H1 (cell line): ENCODE measurements around the gene LRRK1. TPM values are rescaled to one million over a fixed set of nuclear protein-coding genes. Genes with fewer than 3 reads are reported as not detected.

ENCODE experiments used
- CTCF ChIA-PET: fragments of 300-600 bp; sonication (Branson Sonifier 250); formaldehyde crosslinking; loops from one replicate; lab custom pipeline; 2021; ENCODE audit not compliant: partially characterized antibody; lab: Charles Lee
- POLR2A ChIA-PET: fragments of 300-600 bp; sonication (Branson Sonifier 250); formaldehyde crosslinking; loops from one replicate; lab custom pipeline; 2021; ENCODE audit warnings: inconsistent platforms; ENCODE audit not compliant: partially characterized antibody; lab: Charles Lee
- DNase-seq, 2 experiments: peaks; one replicate each; pipeline versions ENCODE4 v3.0.0 to v3.0.0-alpha.2; 2010 to 2022; ENCODE audit warnings: low spot score in 2 of 2, low read depth in 1 of 2, mixed read lengths in 1 of 2
- FAIRE-seq: peaks from 2 replicates; lab custom pipeline; 2011; peaks lifted over from hg19 to GRCh38; lab: Jason Lieb, UNC
- H2AFZ ChIP-seq: 2 replicates; pipeline ENCODE4 v1.8.1; 2012; ENCODE audit warnings: low read length, inconsistent platforms
- H2AK5ac ChIP-seq: 2 replicates; pipeline ENCODE4 v1.6.1; 2013; ENCODE audit warnings: low read depth, low read length
- H2BK120ac ChIP-seq: replicated peaks from 2 replicates; pipeline ENCODE3; 2013; ENCODE audit warnings: low read depth, low read length, inconsistent platforms
- H2BK12ac ChIP-seq: 2 replicates; pipeline ENCODE4 v1.6.1; 2013; ENCODE audit warnings: low read depth, low read length
- H2BK15ac ChIP-seq: 2 replicates; pipeline ENCODE4 v1.6.1; 2013; ENCODE audit warnings: low read length
- H2BK20ac ChIP-seq: 2 replicates; pipeline ENCODE4 v1.6.1; 2013; ENCODE audit warnings: low read length
- H2BK5ac ChIP-seq: 2 replicates; pipeline ENCODE4 v1.6.1; 2013; ENCODE audit warnings: low read depth, low read length
- H3K14ac ChIP-seq: 2 replicates; pipeline ENCODE4 v1.6.1; 2013; ENCODE audit warnings: inconsistent platforms; ENCODE audit not compliant: insufficient read length
- H3K18ac ChIP-seq: 2 replicates; pipeline ENCODE4 v1.6.1; 2013; ENCODE audit warnings: low read length; ENCODE audit errors: extremely low read depth
- H3K23ac ChIP-seq: 2 replicates; pipeline ENCODE4 v1.6.1; 2013; ENCODE audit warnings: inconsistent platforms; ENCODE audit not compliant: insufficient read length
- H3K23me2 ChIP-seq: 2 replicates; pipeline ENCODE4 v1.6.1; 2013; ENCODE audit warnings: low read depth, low read length
- H3K27ac ChIP-seq: 2 replicates; pipeline ENCODE4 v1.6.1; 2011; ENCODE audit warnings: low read depth, low read length, inconsistent platforms
- H3K27me3 ChIP-seq, 4 experiments: replicated peaks in 1 of 4; 1 replicate in 1 of 4; 2 replicates in 3 of 4; pipeline versions ENCODE4 v1.6.1 to v1.8.1; 2011 to 2013; ENCODE audit warnings: low read length in 3 of 4, mild to moderate bottlenecking in 3 of 4, inconsistent platforms in 2 of 4, mixed read lengths in 2 of 4, moderate library complexity in 1 of 4; ENCODE audit not compliant: control insufficient read depth in 3 of 4, insufficient read depth in 3 of 4; ENCODE audit errors: extremely low read depth in 1 of 4
- H3K36me3 ChIP-seq, 4 experiments: 2 replicates each; pipeline versions ENCODE4 v1.6.1 to v1.8.1; 2011 to 2013; ENCODE audit warnings: mild to moderate bottlenecking in 4 of 4, low read length in 3 of 4, moderate library complexity in 2 of 4, control low read depth in 1 of 4, inconsistent platforms in 1 of 4; ENCODE audit not compliant: insufficient read depth in 4 of 4, control insufficient read depth in 2 of 4
- H3K4ac ChIP-seq: replicated peaks from 2 replicates; pipeline ENCODE3; 2013; ENCODE audit warnings: low read length, low read depth, mixed read lengths, inconsistent platforms; ENCODE audit not compliant: insufficient read length
- H3K4me1 ChIP-seq, 4 experiments: replicated peaks in 1 of 4; 1 replicate in 1 of 4; 2 replicates in 3 of 4; pipeline versions ENCODE4 v1.6.1 to v1.8.1; 2011 to 2013; ENCODE audit warnings: low read length in 3 of 4, inconsistent platforms in 2 of 4, mixed read lengths in 1 of 4; ENCODE audit not compliant: insufficient read depth in 4 of 4, control insufficient read depth in 3 of 4
- H3K4me2 ChIP-seq, 2 experiments: 2 replicates each; pipeline versions ENCODE4 v1.6.1 to v1.8.1; 2011 to 2013; ENCODE audit warnings: low read depth in 2 of 2, low read length in 2 of 2, control low read depth in 1 of 2, inconsistent platforms in 1 of 2, mild to moderate bottlenecking in 1 of 2; ENCODE audit not compliant: insufficient read depth in 1 of 2
- H3K4me3 ChIP-seq, 4 experiments: fragments of 200-600, 300-600 bp in 1 of 4; sonication (generic), shearing (Covaris generic), sonication (Bioruptor Twin) in 1 of 4; 2 replicates each; pipeline versions ENCODE4 v1.5.1 to v1.8.1; 2011 to 2016; ENCODE audit warnings: low read length in 4 of 4, low read depth in 3 of 4, control low read depth in 2 of 4, inconsistent platforms in 2 of 4, mild to moderate bottlenecking in 2 of 4, mixed read lengths in 1 of 4, moderate library complexity in 1 of 4; ENCODE audit not compliant: insufficient read depth in 2 of 4; ENCODE audit errors: extremely low read depth in 1 of 4
- H3K56ac ChIP-seq: replicated peaks from 2 replicates; pipeline ENCODE3; 2013; ENCODE audit warnings: low read depth, mild to moderate bottlenecking, mixed read lengths, low read length, inconsistent platforms; ENCODE audit not compliant: insufficient read length
- H3K79me1 ChIP-seq: 2 replicates; pipeline ENCODE4 v1.6.1; 2013; ENCODE audit warnings: low read depth, low read length, control low read depth
- H3K79me2 ChIP-seq, 2 experiments: 2 replicates each; pipeline versions ENCODE4 v1.6.1 to v1.8.1; 2012 to 2013; ENCODE audit warnings: low read length in 2 of 2, mild to moderate bottlenecking in 2 of 2, inconsistent platforms in 1 of 2; ENCODE audit not compliant: insufficient read depth in 2 of 2, control insufficient read depth in 1 of 2
- H3K9ac ChIP-seq, 4 experiments: replicated peaks in 1 of 4; 1 replicate in 1 of 4; 2 replicates in 3 of 4; pipeline versions ENCODE4 v1.6.1 to v1.8.1; 2011 to 2013; ENCODE audit warnings: low read depth in 3 of 4, low read length in 3 of 4, control low read depth in 2 of 4, mild to moderate bottlenecking in 2 of 4, moderate library complexity in 2 of 4, inconsistent platforms in 1 of 4; ENCODE audit errors: extremely low read depth in 1 of 4
- H3K9me3 ChIP-seq, 2 experiments: 2 replicates each; pipeline versions ENCODE4 v1.6.1 to v1.8.1; 2012 to 2013; ENCODE audit warnings: mild to moderate bottlenecking in 2 of 2, moderate library complexity in 2 of 2, control low read depth in 1 of 2, inconsistent platforms in 1 of 2, low read depth in 1 of 2, low read length in 1 of 2, mixed read lengths in 1 of 2; ENCODE audit not compliant: insufficient read depth in 2 of 2
- H4K20me1 ChIP-seq, 2 experiments: replicated peaks in 1 of 2; 2 replicates each; pipeline versions ENCODE3 to v1.8.1; 2011 to 2013; ENCODE audit warnings: inconsistent platforms in 2 of 2, low read length in 2 of 2, mild to moderate bottlenecking in 1 of 2; ENCODE audit not compliant: insufficient read depth in 2 of 2, control insufficient read depth in 1 of 2
- H4K5ac ChIP-seq: 2 replicates; pipeline ENCODE4 v1.6.1; 2013; ENCODE audit warnings: low read length, low read depth, mixed read lengths, inconsistent platforms; ENCODE audit not compliant: insufficient read length
- H4K8ac ChIP-seq: 2 replicates; pipeline ENCODE4 v1.8.0; 2013; ENCODE audit warnings: mild to moderate bottlenecking, moderate library complexity, low read length, inconsistent platforms; ENCODE audit not compliant: insufficient read depth; ENCODE audit errors: extremely low read depth
- H4K91ac ChIP-seq: replicated peaks from 2 replicates; pipeline ENCODE3; 2013; ENCODE audit warnings: low read length, mixed read lengths, inconsistent platforms; ENCODE audit not compliant: insufficient read length
- BRCA1 ChIP-seq: IDR thresholded peaks from 2 replicates; pipeline ENCODE4 v1.6.1; 2012; ENCODE audit warnings: low read depth, low read length, improper control_type of control experiment
- CTBP2 ChIP-seq: IDR thresholded peaks from 2 replicates; pipeline ENCODE4 v1.7.0; 2011; ENCODE audit warnings: borderline replicate concordance, mild to moderate bottlenecking, moderate library complexity, mixed read lengths, low read length; ENCODE audit not compliant: insufficient read depth, insufficient read length
- EP300 ChIP-seq, 2 experiments: IDR thresholded peaks; 1 replicate in 1 of 2; 2 replicates in 1 of 2; pipeline ENCODE4 v1.6.1; 2011 to 2012; ENCODE audit warnings: low read depth in 2 of 2, low read length in 2 of 2, mild to moderate bottlenecking in 2 of 2, borderline replicate concordance in 1 of 2, inconsistent platforms in 1 of 2, moderate library complexity in 1 of 2
- FOSL1 ChIP-seq: IDR thresholded peaks from 2 replicates; pipeline ENCODE4 v1.6.1; 2011; ENCODE audit warnings: mild to moderate bottlenecking, low read depth, low read length, moderate library complexity; ENCODE audit not compliant: insufficient read depth
- KDM5A ChIP-seq: fragments of 200-600 bp; IDR thresholded peaks from 2 replicates; pipeline ENCODE4 v1.7.1; 2012; ENCODE audit warnings: mild to moderate bottlenecking, low read length, inconsistent platforms, mixed read lengths
- POLR2A ChIP-seq, 2 experiments: IDR thresholded peaks; 1 replicate in 1 of 2; 2 replicates in 1 of 2; pipeline ENCODE4 v1.6.1; 2011; ENCODE audit warnings: low read depth in 2 of 2, low read length in 2 of 2, mild to moderate bottlenecking in 2 of 2; ENCODE audit errors: control extremely low read depth in 1 of 2
- RFX5 ChIP-seq: IDR thresholded peaks from 2 replicates; pipeline ENCODE4 v1.6.1; 2011; ENCODE audit warnings: low read depth, low read length, improper control_type of control experiment, borderline replicate concordance
- RNF2 ChIP-seq: fragments of 200-900, 300-1000 bp; sonication (generic); IDR thresholded peaks from 2 replicates; pipeline ENCODE4 v1.7.1; 2016; ENCODE audit warnings: borderline replicate concordance, low read depth, mild to moderate bottlenecking, antibody characterized with exemption, low read length; ENCODE audit not compliant: poor library complexity, severe bottlenecking; ENCODE audit errors: missing control alignments
- TCF12 ChIP-seq: IDR thresholded peaks from 2 replicates; pipeline ENCODE4 v1.6.1; 2011; ENCODE audit warnings: low read depth, mild to moderate bottlenecking, low read length
- WGBS, 2 experiments: shearing (Covaris generic) in 1 of 2; methylation state at CpG; one replicate each; pipeline versions ENCODE4 v1.1.6 to v1.1.7; 2013 to 2015; ENCODE audit warnings: low lambda C conversion rate in 2 of 2, mixed read lengths in 2 of 2, inconsistent platforms in 1 of 2, low coverage in 1 of 2, missing lambda C conversion rate in 1 of 2; ENCODE audit not compliant: insufficient replicate concordance in 2 of 2, insufficient coverage in 1 of 2, insufficient read length in 1 of 2; ENCODE audit errors: extremely low coverage in 1 of 2, missing lambda C conversion rate in 1 of 2; 5-methylcytosine and 5-hydroxymethylcytosine counted together
- polyA plus RNA-seq, 7 experiments: library from polyadenylated mRNA; depleted of rRNA in 3 of 7; stranded (reverse) in 5 of 7; unstranded in 2 of 7; fragments of >200 nt in 5 of 7; fragments of 200-250 nt in 2 of 7; gene quantifications; 1 replicate in 5 of 7; 2 replicates in 1 of 7; 4 replicates in 1 of 7; pipeline versions ENCODE4 v1.2.1 to v1.2.3, GENCODE V29; 2011 to 2013; ENCODE audit warnings: missing spikeins in 2 of 7, mixed read lengths in 2 of 7
- total RNA-seq: library from RNA; stranded (reverse); fragmentation: NEBNext Ultra II Directional; extraction: Animal tissue kit (Norgen Biotek cat#: 25700); gene quantifications from 2 replicates; pipeline ENCODE4 v1.2.1, GENCODE V29; 2021

LRRK1 gene
- total and polyA plus RNA-seq, 2 of the 8 experiments (the other 6 are each of a cell fraction or from before 2014, with no cell fraction given), result 1.2 to 3.6 TPM

GRCh38 chr15:100897221-100898151, 21.7 kb upstream of the LRRK1 start:
- H4K5ac ChIP-seq, result no peak overlapping the region
- no peak overlapping the region for H3K56ac ChIP-seq
- H3K4me1 ChIP-seq, result peaks cover 0 to 10% (median 3%) of the 10 kb centered on the region in 4 experiments; a peak in 5 of 7 replicates
- FAIRE-seq, result no peak
- H2BK120ac ChIP-seq, result no peak overlapping the region
- TF ChIP-seq CTBP2 (no peak), BRCA1 (no peak), EP300 (IDR thresholded peaks at IDR 0.05; ENCODE audit: borderline replicate concordance in 1 of 2, low read depth in 2 of 2, low read length in 2 of 2) (no peak), RFX5 (no peak), TCF12 (no peak), FOSL1 (no peak), KDM5A (no peak), RNF2 (no peak), POLR2A (IDR thresholded peaks at IDR 0.05; ENCODE audit: control extremely low read depth in 1 of 2, low read depth in 2 of 2, low read length in 2 of 2) (no peak)
- no peak overlapping the region for H3K4me2 ChIP-seq
- H2AFZ ChIP-seq, result no peak overlapping the region
- no peak overlapping the region for H3K27ac ChIP-seq
- no peak overlapping the region for H3K18ac ChIP-seq
- H3K79me2 ChIP-seq, result no peaks in the 10 kb centered on the region
- POLR2A ChIA-PET, result interaction anchor here (0.6 kb wide), 2 partner anchors 52 to 296 kb away, joined by 3 to 4 read pairs; partner anchors contain the start of gene LINS1
- no peak overlapping the region; the same call in 1 of the 2 replicates for H2BK5ac ChIP-seq
- no peaks in the 10 kb centered on the region for H3K36me3 ChIP-seq
- DNase-seq, result no peak
- no peak overlapping the region for H2BK20ac ChIP-seq
- H4K20me1 ChIP-seq, result no peaks in the 10 kb centered on the region
- H3K23ac ChIP-seq, result no peak overlapping the region
- H3K27me3 ChIP-seq, result no peaks in the 10 kb centered on the region
- no peaks in the 10 kb centered on the region for H3K79me1 ChIP-seq
- no peak overlapping the region for H2BK12ac ChIP-seq
- no peak overlapping the region for H3K4ac ChIP-seq
- no peak overlapping the region; a peak in 1 of 7 replicates for H3K9ac ChIP-seq
- WGBS, 2 experiments, result 91% methylated on average over 26 of the region's 26 CpGs; no CpG with 5 or more reads in 1 of the 2 experiments
- H4K91ac ChIP-seq, result no peak overlapping the region
- no peak overlapping the region for H2AK5ac ChIP-seq
- no peak overlapping the region for H3K14ac ChIP-seq
- no peak overlapping the region for H3K4me3 ChIP-seq
- H3K23me2 ChIP-seq, result no peaks in the 10 kb centered on the region
- no peaks in the 10 kb centered on the region for H3K9me3 ChIP-seq
- H4K8ac ChIP-seq, result no peak overlapping the region
- H2BK15ac ChIP-seq, result no peak overlapping the region
- CTCF ChIA-PET, result interaction anchor here (0.9 to 13.4 kb wide), 12 partner anchors 8 to 270 kb away, joined by 3 to 150 read pairs (median 4); partner anchors contain the start of gene LRRK1
